ENCODE data around the gene HIPK2.

GRCh38 chr7:139749545-139749944, 28.3 kb downstream of the HIPK2 start:
- TF ChIP-seq CTCF (conservative IDR thresholded peaks at IDR 0.05) = no peak
- no peak for TF ChIP-seq ZFX (IDR thresholded peaks at IDR 0.05)
